CD4-positive, alpha-beta T cell treated with Interleukin-15 for 4 hours (primary cell): ENCODE measurements around the gene NFKB1.
A peak's percentile ranks its signal among the peaks of the same experiment; 100 is the strongest.
"Not testable (repeated sequence)": the region's sequence is repeated elsewhere in the genome, so short reads cannot be mapped to it uniquely, and the experiment has no call there.

Experiments
- DNase-seq: peaks from one replicate; pipeline ENCODE4 v3.0.0-alpha.2; 2020; ENCODE audit warnings: low spot score

NFKB1 gene

DNA sequence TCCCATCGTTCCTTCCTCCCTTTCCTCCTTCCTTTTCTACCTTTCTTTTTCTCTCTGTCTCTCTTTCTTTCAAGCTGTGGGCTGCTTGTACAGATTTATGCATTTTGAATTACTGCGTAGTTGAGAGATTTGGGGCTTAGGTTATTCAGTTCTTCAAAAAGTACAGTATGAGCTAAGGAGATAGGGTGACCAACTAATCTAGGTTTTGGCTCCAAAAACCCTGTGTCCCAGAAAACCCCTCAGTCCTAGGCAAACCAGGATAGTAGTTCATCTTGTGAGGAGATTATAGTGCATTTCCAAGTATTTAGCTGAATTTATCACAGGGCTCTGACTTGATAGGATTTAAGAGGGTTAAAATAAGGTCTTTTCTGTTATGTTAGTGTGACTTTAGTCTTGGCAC is 64.5 kb downstream of the NFKB1 start:
- DNase-seq, result no peak

DNA sequence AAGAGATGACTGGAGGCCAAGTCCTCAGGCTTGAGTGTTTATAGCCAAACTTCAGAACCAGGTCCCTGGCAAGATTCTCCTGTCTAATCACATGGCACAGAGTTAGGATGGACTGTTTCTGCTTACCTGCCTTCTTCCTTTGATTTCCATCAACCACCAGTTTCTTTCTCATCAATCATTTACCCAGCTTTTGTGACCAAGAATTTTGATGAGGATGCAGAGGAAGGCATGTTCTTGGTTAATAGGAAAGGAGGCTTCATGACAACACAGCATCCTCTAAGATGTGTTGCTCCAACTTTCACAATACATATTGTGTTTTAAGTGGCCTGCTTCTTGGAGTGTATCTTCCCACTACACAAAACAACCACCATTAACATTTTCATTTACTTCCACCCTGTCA is 65.3 kb downstream of the NFKB1 start:
- DNase-seq, result no peak

DNA sequence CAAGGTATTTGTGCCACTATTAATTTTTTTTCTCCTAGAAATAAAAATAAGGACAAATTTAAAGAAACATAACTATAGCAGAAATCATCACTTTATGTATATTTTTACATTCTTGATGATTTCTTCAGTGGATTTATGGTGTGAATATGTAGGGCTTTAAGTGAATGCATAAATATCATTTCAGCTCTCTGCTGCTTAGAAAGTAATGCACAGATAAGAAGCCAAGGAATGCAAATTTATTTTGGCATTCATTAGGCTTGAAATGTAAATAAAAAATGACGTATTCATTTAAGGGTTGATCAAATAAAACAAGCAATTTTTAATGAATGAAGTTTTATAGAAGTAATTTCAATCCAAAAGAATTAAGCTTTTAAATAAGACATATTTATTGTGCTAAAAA is 66.3 kb downstream of the NFKB1 start:
- DNase-seq, result no peak

DNA sequence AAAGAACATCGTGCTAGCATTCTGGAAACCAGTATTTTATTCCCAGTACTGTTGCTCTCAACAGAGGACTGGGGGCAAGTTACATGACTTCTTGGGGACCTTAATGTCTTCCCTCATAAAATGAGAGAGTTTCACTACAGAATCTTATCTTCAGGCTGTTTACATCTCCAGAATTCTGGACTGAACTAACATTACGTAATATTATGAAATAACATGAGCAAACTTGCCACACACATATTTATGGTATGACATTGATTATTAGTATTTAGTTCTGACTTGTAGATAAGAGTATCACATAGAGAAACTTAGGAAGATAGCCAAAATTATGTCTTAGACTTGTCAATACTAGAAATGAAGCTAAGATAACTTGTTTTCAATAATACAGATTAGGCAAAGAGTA is 68.0 kb downstream of the NFKB1 start:
- no peak for DNase-seq

DNA sequence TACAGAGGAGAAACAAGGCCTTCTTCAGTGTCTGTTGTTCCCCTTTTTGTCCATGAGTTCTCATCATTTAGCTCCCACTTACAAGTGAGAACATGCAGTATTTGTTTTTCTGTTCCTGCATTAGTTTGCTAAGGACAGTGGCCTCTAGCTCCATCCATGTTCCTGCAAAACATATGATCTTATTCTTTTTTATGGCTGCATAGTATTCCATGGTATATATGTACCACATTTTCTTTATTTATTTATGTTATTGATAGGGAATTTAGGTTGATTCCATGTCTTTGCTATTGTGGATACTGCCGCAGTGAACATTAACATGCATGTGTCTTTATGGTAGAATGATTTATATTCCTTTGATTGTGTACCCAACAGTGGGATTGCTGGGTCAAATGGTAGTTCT is 69.1 kb downstream of the NFKB1 start:
- DNase-seq, result not testable (repeated sequence)

DNA sequence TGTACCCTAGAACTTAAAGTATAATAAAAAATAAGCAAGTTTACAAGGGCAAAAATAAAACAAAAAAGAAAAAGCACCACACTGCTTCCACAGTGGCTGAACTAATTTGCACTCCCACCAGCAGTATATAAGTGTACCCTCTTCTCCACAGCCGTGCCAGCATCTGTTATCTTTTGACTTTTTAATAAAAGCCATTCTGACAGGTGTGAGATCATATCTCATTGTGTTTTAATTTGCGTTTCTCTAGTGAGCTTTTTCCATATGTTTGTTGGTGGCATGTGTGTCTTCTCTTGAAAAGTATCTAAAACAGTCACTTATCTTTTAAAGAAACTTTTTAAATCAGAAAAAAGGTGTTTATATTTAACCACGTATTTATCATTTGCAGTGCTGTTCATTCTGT is 71.3 kb downstream of the NFKB1 start:
- DNase-seq, result no peak

DNA sequence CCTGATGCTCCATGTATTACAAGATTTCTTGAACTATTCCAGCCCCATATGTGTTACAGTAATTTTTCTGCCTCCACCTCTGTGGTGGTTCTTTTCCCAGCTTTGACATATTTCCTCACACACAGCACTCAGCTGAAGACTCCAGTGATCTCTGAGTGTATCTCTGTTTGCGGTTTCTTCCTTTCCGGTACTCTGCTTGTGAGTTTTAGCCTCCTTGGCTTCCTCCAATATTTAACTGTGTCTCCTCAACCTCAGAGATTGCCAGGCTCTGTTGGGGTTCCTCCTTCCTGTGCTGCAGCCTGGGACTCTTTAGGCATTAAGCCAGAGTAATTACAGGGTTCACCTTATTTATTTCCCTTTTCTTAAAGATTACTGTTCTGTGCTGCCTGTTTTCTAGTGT is 73.2 kb downstream of the NFKB1 start:
- no peak for DNase-seq

DNA sequence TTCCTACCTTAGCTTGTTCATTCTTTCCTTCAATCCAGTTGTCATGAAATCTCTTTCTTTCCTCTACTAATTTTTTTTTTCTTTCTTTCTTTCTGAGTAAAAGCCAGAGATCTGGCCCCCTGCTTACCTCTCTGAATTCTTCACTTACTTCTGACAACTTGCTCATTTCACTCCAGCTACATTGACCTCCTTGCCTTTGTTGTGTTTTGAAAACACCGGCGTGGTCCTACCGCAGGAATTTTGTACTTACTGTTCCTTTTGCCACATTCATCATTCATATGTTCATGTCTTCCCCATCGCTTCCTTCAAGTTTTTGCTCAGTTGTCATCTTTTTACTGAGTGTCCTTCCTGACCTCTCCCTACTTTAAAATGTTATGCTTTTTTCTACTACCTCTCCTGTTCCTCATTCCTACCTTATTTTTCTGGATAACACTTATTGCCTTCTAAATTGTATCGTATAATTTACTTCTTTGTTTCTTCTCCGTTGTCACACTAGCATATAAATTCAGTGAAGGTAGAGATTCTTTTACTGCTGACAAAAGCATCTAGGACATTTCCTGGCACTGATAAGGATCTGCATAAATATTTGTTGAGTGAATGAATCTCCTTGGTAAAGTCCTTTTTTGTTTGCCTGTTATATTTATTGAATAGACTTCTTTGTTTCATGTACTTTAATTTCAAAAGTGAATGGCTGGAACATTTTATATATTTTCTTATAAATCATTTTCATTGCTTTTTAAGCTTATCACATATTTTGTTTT is 74.4 kb downstream of the NFKB1 start:
- DNase-seq, result no peak

DNA sequence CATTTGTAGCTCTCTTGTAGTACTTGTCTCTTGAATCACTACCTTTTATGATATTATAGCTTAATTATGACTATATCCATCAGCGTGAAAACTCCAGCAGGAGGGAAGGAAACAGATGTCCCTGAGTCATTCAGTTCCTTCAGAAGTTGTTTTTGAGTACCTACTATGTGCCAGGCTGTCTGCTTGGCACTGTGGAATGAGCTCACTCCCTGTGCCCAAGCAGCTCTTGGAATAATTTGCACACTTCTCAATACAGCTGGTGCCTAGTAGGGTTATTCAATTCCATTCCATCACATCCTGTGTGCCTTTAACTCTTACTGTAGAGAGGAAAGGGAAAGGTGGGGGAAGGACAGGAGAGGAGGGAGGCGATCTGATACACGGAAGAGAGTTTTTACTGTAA is 77.1 kb downstream of the NFKB1 start:
- no peak for DNase-seq

DNA sequence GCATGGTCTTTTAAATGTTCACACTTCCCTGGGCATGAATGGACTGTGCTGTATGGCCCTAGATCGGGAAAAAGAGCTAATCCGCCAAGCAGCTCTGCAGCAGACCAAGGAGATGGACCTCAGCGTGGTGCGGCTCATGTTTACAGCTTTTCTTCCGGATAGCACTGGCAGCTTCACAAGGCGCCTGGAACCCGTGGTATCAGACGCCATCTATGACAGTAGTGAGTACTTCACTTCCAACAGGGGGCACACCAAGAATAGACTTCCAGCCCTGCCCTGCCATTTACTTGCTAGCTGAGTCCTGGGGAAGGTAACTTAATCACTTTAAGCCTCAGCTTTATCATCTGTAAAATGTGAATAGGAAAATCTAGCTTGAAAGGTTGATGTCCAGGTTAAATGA is 77.7 kb downstream of the NFKB1 start:
- no peak for DNase-seq

DNA sequence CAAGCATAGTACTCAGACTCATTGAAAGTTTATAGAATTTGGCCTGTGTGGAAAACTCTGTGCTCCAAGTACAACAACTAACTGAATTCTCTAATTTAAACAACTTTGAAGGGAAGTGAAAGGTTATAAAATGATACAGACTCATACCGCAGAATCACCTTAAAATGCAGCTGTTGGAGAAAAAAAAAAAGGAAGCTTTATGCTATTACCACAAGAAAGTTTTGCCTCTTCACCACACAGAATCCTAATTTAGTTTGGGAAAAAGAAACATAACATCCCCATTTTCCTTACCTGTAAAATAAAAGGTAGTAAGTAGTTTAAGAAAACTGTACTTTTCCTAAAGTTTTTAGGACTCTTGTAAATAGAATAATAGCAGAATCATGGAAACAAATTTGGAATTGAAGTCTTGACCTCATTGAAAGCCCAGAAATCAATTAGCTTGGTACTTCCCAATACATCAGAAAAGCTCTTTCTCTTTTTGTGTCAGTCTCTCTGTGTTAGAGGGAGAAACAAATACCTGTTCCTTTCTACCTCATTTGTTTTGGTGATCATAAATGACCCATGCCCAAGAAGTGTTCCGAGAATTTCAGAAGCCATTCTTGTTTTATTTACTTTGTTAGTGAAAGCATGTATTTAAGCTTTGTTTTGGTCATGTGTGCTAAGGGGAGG is 78.8 kb downstream of the NFKB1 start:
- DNase-seq, result no peak

DNA sequence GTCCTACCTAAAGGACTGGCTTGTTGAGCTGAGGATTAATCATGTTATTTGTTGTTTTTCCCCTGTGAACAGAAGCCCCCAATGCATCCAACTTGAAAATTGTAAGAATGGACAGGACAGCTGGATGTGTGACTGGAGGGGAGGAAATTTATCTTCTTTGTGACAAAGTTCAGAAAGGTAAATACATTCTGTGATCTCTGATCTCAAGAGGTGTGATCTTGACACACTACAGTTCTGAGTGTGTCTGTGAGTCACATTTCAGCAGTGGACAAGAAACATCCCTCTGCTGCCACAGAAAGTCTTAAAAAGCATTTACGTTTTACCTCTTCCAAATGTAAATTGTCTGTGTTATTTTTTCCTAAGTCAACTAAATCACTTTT is 79.3 kb downstream of the NFKB1 start:
- DNase-seq, result no peak

DNA sequence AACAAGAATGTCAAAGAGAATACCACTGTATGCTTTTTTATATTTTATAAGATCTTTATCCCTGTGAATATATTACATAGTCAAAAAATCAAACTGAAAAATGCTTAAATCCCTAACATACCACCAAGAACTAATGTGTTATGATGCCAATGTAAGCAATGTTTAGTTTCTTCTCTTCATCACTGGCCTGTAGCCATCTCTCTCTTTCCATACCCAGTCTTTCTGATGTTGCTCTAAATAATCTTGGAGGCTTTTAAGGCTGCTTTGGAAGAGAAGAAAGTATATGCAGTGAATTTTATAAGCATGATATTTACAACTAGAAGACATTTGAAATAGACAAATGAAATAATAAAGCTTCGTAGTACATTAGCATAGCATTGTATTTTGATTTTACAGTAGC is 82.9 kb downstream of the NFKB1 start:
- no peak for DNase-seq

DNA sequence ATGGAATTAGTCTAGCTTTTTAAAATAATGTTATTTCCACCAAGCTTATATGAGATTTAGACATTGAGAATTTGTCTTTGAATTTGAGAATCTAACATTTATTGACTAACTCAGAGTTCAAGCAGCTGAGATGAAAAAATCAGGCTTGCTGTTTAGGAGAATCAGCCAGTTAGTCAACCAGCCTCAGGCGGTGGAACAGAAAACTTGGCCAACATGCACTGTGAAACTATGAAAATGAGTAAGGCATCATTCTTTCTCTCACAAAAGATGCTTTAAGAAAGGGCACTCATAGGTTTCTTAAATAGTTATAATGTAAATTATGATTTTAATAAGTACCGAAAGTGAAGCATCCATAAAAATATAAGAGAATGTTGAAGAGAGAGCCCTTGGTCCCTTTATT is 84.2 kb downstream of the NFKB1 start:
- no peak for DNase-seq

DNA sequence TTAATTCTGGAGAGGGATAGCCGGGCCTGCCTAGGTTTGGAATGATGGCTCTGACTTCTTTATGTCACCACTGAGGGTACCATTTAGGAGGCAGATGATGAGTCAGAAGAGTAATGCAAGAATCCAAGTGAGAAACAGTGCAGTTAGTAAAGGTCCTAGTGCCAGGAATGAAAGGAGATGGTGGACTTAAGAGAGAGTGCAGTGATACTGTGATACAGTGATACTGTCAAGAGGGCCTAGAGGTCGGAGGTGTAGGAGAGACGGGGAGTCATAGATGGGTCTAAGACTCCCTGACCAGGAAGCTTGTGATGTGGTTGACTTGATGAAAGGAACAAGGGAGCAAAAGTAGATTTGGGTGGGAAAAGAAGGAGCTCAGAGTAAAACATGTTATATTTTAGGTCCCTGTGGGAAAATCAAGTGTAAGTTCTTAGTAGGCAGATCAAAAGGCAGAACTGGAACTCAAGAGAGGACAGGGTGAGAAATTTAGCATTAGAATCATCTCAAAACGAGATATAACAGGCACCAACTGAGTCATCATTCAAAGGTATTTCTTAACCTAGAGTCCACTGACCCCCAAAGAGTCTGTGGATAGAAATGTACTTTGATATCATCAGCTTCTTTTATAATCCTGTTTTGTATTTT is 85.0 kb downstream of the NFKB1 start:
- no peak for DNase-seq

DNA sequence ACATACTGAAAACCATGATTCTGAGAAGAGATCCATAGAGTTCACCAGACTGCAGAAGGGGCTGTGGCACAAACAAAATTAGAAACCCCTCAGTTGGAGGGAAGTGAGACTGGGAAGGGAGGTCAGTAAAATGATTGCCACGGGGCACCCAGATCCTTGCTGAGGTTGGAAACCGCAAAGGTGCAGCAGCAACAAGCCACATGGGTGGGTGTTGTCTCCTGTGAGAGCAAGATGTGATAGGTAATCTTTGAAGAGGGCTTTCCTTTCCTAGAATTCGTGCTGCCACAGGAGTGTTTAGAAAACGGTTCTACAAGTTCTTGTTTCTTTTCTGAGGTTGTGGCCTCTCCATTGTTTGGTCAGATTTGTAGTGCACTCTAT is 85.5 kb downstream of the NFKB1 start:
- DNase-seq, result peak; percentile 81

DNA sequence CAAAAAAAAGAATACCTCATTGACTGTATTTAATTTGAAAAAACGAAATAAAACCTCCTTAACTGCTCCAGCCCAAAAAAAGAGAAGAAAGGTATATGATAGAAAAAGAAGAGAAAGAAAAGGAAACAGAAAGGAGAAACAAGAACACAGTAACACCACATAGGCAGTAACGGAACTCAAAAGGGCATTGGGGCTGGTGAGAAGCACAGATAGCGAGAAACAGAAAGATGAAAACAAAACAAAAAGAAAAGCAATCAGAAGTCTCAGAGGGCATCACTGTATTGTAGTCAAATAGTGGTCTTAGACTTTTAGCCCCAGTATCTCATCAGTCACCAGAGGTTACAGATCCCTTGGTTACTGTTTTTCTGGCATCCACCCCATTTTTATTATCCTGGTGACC is 88.6 kb downstream of the NFKB1 start:
- no peak for DNase-seq

DNA sequence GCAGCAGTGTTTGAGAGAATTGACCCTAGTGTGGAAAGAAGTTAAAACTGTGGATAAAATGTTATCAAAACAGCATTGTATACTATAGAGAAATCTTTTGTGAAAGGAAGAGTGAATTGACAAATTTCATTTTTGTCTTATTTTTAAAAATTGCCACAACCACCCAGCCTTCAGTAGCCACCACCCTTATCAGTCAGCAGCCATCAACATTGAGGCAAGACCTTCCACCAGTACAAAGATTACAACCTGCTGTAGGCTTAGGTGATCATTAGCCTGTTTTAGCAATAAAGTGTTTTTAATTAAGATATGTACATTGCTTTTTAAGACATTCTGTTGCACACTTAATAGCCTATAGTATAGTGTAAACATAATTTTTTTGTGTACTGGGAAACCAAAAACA is 91.1 kb downstream of the NFKB1 start:
- no peak for DNase-seq

DNA sequence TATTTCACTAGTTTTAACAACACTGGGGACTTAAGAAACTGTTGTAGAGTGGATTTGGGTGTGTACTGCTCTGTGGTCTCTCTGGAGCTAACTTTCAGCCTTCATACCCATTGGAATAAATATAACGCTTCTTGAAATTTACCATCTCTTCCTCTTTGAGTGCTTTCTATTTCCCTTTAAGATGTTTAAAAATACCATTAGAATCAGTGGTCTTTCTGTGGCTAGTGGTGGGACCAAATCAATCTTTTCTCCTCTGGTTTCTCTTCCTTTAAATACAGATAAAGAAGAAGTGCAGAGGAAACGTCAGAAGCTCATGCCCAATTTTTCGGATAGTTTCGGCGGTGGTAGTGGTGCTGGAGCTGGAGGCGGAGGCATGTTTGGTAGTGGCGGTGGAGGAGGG is 92.0 kb downstream of the NFKB1 start:
- no peak for DNase-seq

DNA sequence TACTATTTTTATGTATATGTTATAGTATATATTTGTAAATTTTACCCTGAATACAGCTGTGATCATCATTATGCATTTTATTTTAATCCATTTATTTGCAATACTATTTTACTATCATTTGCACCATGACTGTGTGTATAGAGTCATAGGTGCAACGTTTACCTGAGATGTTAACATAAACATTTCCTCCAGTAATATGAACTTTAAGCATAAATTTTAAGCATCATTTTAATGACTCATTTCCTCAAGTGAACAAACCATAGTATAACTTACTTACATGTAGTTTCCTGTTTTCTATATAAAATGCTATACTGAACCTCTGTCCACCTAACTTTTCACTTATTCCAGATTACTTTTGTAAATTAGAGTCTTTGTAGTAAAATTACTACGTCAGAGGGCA is 92.8 kb downstream of the NFKB1 start:
- DNase-seq, result no peak

DNA sequence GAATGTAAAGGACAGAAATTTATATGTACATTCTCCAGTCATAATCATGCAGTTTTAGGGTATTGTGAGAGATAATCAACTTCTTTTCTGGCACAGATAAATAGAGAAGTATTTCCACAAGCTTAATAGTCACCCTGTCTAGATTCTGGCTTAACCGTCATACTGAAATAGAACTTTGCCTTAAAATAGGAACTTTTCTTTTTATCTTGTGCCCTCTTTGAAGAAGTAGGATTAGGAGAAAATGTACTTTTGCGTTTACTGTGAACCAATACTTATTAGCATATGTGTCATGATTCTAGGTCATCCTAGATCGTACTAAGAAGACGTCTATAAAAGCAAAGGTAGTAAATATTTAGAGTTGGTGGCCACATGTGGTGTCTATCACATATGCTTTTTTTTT is 95.4 kb downstream of the NFKB1 start:
- DNase-seq, result no peak

DNA sequence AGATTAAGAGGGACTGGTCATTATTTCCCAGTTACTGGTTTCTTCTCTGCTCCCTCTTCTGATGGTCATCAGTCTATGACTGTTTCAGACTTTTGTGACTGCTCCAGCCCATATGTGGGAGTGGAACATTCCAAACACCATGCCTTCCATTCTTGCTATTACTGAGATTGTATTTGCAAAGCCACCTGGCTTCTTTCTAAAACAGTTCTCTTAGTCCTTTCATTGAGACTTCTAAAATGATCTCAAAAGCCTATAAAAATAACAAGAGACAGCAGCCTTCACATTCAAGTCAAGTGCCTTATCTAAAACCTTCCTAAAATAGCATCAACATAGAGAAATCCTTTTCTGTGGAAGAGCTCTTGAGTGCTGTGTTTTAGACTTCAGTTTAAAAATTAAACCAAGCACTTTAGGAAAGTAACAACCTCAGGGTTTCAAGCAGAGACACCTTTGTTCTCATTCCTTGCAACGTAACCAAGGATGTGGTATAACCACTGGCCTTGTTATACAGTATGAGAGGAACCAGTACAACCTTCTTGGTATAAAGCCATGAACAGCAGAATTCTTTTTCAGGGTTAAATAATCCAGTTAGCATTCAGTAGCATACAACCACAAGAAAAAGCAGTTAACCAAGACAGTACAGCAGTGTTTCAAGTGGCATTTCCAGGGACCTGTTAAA is 97.1 kb downstream of the NFKB1 start:
- DNase-seq, result peak; percentile 77

DNA sequence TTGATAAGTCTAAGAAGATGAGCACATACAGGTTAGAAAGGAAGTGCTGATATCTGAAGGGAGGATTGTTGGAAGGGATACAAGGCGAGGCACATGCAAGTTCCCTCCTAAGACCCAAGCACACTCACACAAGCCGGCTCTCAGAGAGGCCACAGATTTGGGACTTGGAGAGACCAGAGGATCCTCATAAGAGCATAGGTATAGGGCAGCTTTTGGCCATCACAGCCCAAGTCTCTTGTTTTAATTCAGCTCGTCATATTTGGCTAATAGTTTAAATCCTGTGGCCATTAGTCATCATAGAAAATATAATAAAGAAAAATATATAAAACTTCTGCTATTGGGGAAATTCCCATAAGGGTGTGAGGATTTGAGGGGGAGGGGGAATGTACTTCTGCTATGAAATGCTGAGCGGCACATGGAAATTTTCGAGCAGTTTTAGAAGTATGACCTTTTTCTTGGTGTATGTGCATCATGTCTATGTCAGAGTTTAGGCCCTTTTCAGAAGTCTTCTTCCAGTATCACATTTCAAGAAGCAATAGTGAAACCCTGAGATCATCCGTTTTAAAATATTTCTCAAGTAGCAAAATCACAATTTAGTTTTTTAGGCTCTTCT is 97.7 kb downstream of the NFKB1 start:
- peak; percentile 43 for DNase-seq
